HepG2 (cell line): ENCODE data around the gene PLCL1. TPM values are rescaled to one million over a fixed set of nuclear protein-coding genes. Genes with fewer than 3 reads are reported as not detected.

Experiments
- ATAC-seq: fragments of 200-7000 bp; cut with Tn5 transposase; 3 replicates; pipeline ENCODE4 v1.9.1; 2020; ENCODE audit warnings: mild to moderate bottlenecking, moderate library complexity
- BruUV-seq: library from RNA; stranded (reverse); fragments of 400-500 nt; replicated peaks from 2 replicates; lab custom pipeline; 2021; lab: Mats Ljungman, UMichigan
- CTCF ChIA-PET: fragments of 300-600 bp; formaldehyde crosslinking; extraction: SDS; loops from one replicate; lab custom pipeline; 2021; ENCODE audit warnings: low total read pairs, inconsistent platforms, low intra/inter-chr PET ratio; lab: Yijun Ruan, JAX
- POLR2A ChIA-PET: fragments of 350-600 bp; sonication (Branson Sonifier 250); formaldehyde crosslinking; loops from one replicate; lab custom pipeline; 2020; ENCODE audit warnings: antibody characterized with exemption, inconsistent platforms; lab: Yijun Ruan, JAX
- DNase-seq: peaks from one replicate; pipeline ENCODE4 v3.0.0-alpha.2; 2015; ENCODE audit warnings: low spot score
- FAIRE-seq: peaks from 3 replicates; lab custom pipeline; 2011; peaks lifted over from hg19 to GRCh38; lab: Jason Lieb, UNC
- H2AFZ ChIP-seq: one replicate; pipeline ENCODE4 v1.6.1; 2011; ENCODE audit warnings: low read length, inconsistent platforms
- H3K27ac ChIP-seq: fragments of 300-600 bp; 3 replicates; pipeline ENCODE4 v1.8.0; 2011; ENCODE audit warnings: mixed run types, mild to moderate bottlenecking, mixed read lengths, low read length, inconsistent platforms; ENCODE audit not compliant: insufficient read depth; ENCODE audit errors: extremely low read length
- H3K27me3 ChIP-seq, 2 experiments: fragments of 200-600 bp in 1 of 2; 2 replicates in 1 of 2; 3 replicates in 1 of 2; pipeline versions ENCODE4 v1.6.0 to v1.8.0; 2011; ENCODE audit warnings: low read length in 2 of 2, mild to moderate bottlenecking in 2 of 2, moderate library complexity in 2 of 2, inconsistent platforms in 1 of 2; ENCODE audit not compliant: insufficient read depth in 2 of 2, control insufficient read depth in 1 of 2
- H3K36me3 ChIP-seq, 2 experiments: fragments of 200-600 bp in 1 of 2; replicated peaks in 1 of 2; 2 replicates in 1 of 2; 3 replicates in 1 of 2; pipeline versions ENCODE4 v1.5.1 to v1.8.0; 2011; ENCODE audit warnings: low read length in 2 of 2, inconsistent platforms in 1 of 2; ENCODE audit not compliant: insufficient read depth in 2 of 2, control insufficient read depth in 1 of 2
- H3K4me1 ChIP-seq: 2 replicates; pipeline ENCODE4 v1.5.1; 2012; ENCODE audit warnings: low read length, inconsistent platforms; ENCODE audit not compliant: insufficient read depth
- H3K4me2 ChIP-seq: 2 replicates; pipeline ENCODE4 v1.6.0; 2011; ENCODE audit warnings: low read depth, low read length, inconsistent platforms
- H3K4me3 ChIP-seq, 3 experiments: fragments of 200-600 bp in 1 of 3; sonication (generic), shearing (Covaris generic) in 1 of 3; replicated peaks in 1 of 3; 2 replicates each; pipeline ENCODE4 v1.5.1; 2011 to 2016; ENCODE audit warnings: low read length in 3 of 3, inconsistent platforms in 2 of 3, low read depth in 2 of 3, mild to moderate bottlenecking in 2 of 3, control low read depth in 1 of 3, mixed read lengths in 1 of 3; ENCODE audit not compliant: insufficient read depth in 1 of 3
- H3K79me2 ChIP-seq: one replicate; pipeline ENCODE4 v1.6.1; 2011; ENCODE audit warnings: low read length, inconsistent platforms; ENCODE audit not compliant: insufficient read depth
- H3K9ac ChIP-seq: 2 replicates; pipeline ENCODE4 v1.6.0; 2011; ENCODE audit warnings: mild to moderate bottlenecking, low read depth, low read length, inconsistent platforms; ENCODE audit not compliant: insufficient read depth
- H3K9me3 ChIP-seq: 2 replicates; pipeline ENCODE4 v1.5.1; 2012; ENCODE audit warnings: mild to moderate bottlenecking, low read length
- H4K20me1 ChIP-seq: 2 replicates; pipeline ENCODE4 v1.6.0; 2011; ENCODE audit warnings: inconsistent platforms, mild to moderate bottlenecking, low read length, moderate library complexity; ENCODE audit not compliant: insufficient read depth
- CCAR2 ChIP-seq: fragments of 200-400 bp; formaldehyde crosslinking; optimal IDR thresholded peaks from 2 replicates; pipeline ENCODE3; 2018; ENCODE audit warnings: low read depth, mild to moderate bottlenecking, low read length, moderate library complexity
- CEBPB ChIP-seq: IDR thresholded peaks from 2 replicates; pipeline ENCODE4 v1.6.1; 2011; ENCODE audit warnings: low read depth, low read length, improper control_type of control experiment, borderline replicate concordance
- ETV6 ChIP-seq: sonication (generic); formaldehyde crosslinking; conservative IDR thresholded peaks from 2 replicates; pipeline ENCODE4 v1.4.0; 2020; ENCODE audit warnings: missing genetic modification reagents
- GFI1 ChIP-seq: sonication (generic); formaldehyde crosslinking; IDR thresholded peaks from 2 replicates; pipeline ENCODE4 v1.5.0; 2020; ENCODE audit warnings: missing genetic modification reagents, mild to moderate bottlenecking, borderline replicate concordance
- KMT2A ChIP-seq: sonication (generic); formaldehyde crosslinking; IDR thresholded peaks from 2 replicates; pipeline ENCODE4 v1.4.0; 2020; ENCODE audit warnings: missing genetic modification reagents
- RORA ChIP-seq: sonication (generic); formaldehyde crosslinking; IDR thresholded peaks from 2 replicates; pipeline ENCODE4 v1.5.0; 2020; ENCODE audit warnings: mild to moderate bottlenecking, missing genetic modification reagents, moderate library complexity
- SMARCE1 ChIP-seq: fragments of 450-650 bp; IDR thresholded peaks from 2 replicates; pipeline ENCODE4 v1.6.1; 2017; ENCODE audit warnings: borderline replicate concordance
- WGBS: methylation state at CpG from one replicate; pipeline ENCODE4 v1.1.6; 2017; ENCODE audit warnings: low lambda C conversion rate; 5-methylcytosine and 5-hydroxymethylcytosine counted together
- in situ Hi-C: cut with HindIII; loops from 2 replicates; pipeline ENCODE4 v1.10.0; 2017; ENCODE audit warnings: low pct_unique_long_range_greater_than_20kb; ENCODE audit not compliant: extremely low pct_ligation_motif_present
- intact Hi-C: fragments of 100-400 bp; cut with micrococcal nuclease; formaldehyde crosslinking; loops from one replicate; pipeline ENCODE4 v1.10.0; 2022; ENCODE audit not compliant: unreplicated experiment
- polyA plus RNA-seq, 8 experiments: library from polyadenylated mRNA; depleted of rRNA in 3 of 8; stranded (reverse) in 7 of 8; unstranded in 1 of 8; fragments of >200 nt; fragmentation: Illumina TruSeq in 4 of 8; extraction: Trizol in 4 of 8; gene quantifications; 2 replicates each; pipeline versions ENCODE4 v1.2.1 to v1.2.3, GENCODE V29; 2011 to 2016; ENCODE audit warnings: low read depth in 4 of 8, missing spikeins in 1 of 8, mixed read lengths in 1 of 8; ENCODE audit not compliant: insufficient read depth in 1 of 8
- total RNA-seq, 5 experiments: library from RNA; depleted of rRNA; stranded (reverse); fragments of >200 nt; fragmentation: Illumina TruSeq; extraction: Trizol; gene quantifications; 2 replicates each; pipeline ENCODE4 v1.2.3, GENCODE V29; 2016; ENCODE audit warnings: low read depth in 1 of 5
- TF ChIP-seq, protein P1 (sequence below): sonication (generic); formaldehyde crosslinking; IDR thresholded peaks from 2 replicates; pipeline ENCODE4 v1.4.0; 2020; ENCODE audit warnings: missing genetic modification reagents
- TF ChIP-seq, protein P2 (sequence below): sonication (generic); formaldehyde crosslinking; IDR thresholded peaks from 2 replicates; pipeline ENCODE4 v1.4.0; 2020; ENCODE audit warnings: mild to moderate bottlenecking, missing genetic modification reagents
- TF ChIP-seq, protein P3 (sequence below): IDR thresholded peaks from 2 replicates; pipeline ENCODE4 v1.6.1; 2016; ENCODE audit warnings: missing genetic modification reagents, missing compliant biosample characterization

The PLCL1 gene
- total and polyA plus RNA-seq, 2 of the 13 experiments (the other 11 are each of a cell fraction or from before 2014, with no cell fraction given), result not detected

DNA sequence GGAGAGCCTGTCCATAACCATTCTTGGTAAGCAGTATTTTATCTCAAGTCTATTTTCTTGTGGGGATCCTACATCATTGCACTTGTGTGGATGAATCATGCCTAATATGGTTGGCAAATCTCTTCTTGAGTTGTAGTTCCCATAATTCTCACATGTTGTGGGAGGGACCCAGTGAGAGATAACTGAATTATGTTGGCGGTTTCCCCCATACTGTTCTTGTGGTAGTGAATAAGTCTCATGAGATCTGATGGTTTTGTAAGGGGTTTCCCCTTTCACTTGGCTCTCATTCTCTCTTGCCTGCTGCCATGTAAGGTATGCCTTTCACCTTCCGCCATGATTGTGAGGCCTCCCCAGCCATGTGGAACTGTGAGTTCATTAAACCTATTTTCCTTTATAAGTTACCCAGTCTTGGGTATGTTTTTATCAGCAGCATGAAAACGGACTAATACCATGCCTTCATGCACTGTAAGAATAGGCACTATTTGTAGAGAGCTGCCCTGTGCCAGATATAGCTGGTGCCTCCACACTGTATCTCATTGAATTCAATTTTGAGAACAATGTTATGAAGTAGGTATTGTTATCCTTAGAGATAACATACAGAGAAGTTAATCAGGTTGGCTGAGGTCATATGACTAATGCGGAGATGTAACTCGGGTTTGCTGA lies 148.3 kb downstream of the PLCL1 start:
- CTCF ChIA-PET, result no interaction called here
- in situ Hi-C loops, result no loop called here
- no peak for FAIRE-seq

More for the DNA sequence above, 148.3 kb downstream of the PLCL1 start:
- intact Hi-C loops, result no loop called here
- POLR2A ChIA-PET, result no interaction called here
- H3K36me3 ChIP-seq, result no peaks in the 10 kb centered on the region
- TF ChIP-seq CCAR2 (no peak), RORA (no peak), SMARCE1 (no peak), CEBPB (no peak), KMT2A (CRISPR knock-in tag) (no peak), GFI1 (CRISPR knock-in tag) (no peak), ETV6 (CRISPR knock-in tag) (no peak)
- TF ChIP-seq, protein P1, sequence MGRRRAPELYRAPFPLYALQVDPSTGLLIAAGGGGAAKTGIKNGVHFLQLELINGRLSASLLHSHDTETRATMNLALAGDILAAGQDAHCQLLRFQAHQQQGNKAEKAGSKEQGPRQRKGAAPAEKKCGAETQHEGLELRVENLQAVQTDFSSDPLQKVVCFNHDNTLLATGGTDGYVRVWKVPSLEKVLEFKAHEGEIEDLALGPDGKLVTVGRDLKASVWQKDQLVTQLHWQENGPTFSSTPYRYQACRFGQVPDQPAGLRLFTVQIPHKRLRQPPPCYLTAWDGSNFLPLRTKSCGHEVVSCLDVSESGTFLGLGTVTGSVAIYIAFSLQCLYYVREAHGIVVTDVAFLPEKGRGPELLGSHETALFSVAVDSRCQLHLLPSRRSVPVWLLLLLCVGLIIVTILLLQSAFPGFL (CRISPR knock-in tag), result no peak
- TF ChIP-seq, protein P2, sequence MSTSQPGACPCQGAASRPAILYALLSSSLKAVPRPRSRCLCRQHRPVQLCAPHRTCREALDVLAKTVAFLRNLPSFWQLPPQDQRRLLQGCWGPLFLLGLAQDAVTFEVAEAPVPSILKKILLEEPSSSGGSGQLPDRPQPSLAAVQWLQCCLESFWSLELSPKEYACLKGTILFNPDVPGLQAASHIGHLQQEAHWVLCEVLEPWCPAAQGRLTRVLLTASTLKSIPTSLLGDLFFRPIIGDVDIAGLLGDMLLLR, result no peak
- TF ChIP-seq, protein P3, sequence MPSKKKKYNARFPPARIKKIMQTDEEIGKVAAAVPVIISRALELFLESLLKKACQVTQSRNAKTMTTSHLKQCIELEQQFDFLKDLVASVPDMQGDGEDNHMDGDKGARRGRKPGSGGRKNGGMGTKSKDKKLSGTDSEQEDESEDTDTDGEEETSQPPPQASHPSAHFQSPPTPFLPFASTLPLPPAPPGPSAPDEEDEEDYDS, result no peak
- TF ChIP-seq, all 625 proteins: peak for 0
- BruUV-seq, result no TSS peak
- no peak overlapping the region for H3K4me2 ChIP-seq
- H4K20me1 ChIP-seq, result no peaks in the 10 kb centered on the region
- no peak overlapping the region for H3K27ac ChIP-seq
- DNase-seq (no peak), ATAC-seq (no peak)
- H3K79me2 ChIP-seq, result no peaks in the 10 kb centered on the region
- H3K4me1 ChIP-seq, result no peaks in the 10 kb centered on the region
- H3K9ac ChIP-seq, result no peak overlapping the region
- H3K27me3 ChIP-seq, result no peaks in the 10 kb centered on the region
- H3K9me3 ChIP-seq, result no peaks in the 10 kb centered on the region
- WGBS, result 33% methylated on average over 5 of the region's 5 CpGs
- H2AFZ ChIP-seq, result no peak overlapping the region
- H3K4me3 ChIP-seq, result no peak overlapping the region
